ENCODE measurements around the gene PPA2. TPM values are rescaled to one million over a fixed set of nuclear protein-coding genes. Genes with fewer than 3 reads are reported as not detected.

PPA2 gene
- total and polyA plus RNA-seq, 2 donors (not counting 1 experiment from before 2014, with no cell fraction given): 26.9 to 51.5 TPM

GRCh38 chr4:105348719-105349118 lies 125.1 kb downstream of the PPA2 start:
- WGBS (ENCODE audit: insufficient coverage): 83% methylated on average over 1 of the region's 1 CpG
- Mint-ChIP-seq H3K9me3 (ENCODE audit: insufficient read depth) (no peaks in the 10 kb centered on the region), H3K27me3 (no peaks in the 10 kb centered on the region), H3K4me1 (peaks cover 8% of the 10 kb centered on the region), H3K27ac (no peak overlapping the region), H3K4me3 (no peak overlapping the region)
- Histone ChIP-seq H3K27me3 (replicated peaks in 1 of 4; ENCODE audit: control extremely low read depth in 1 of 4, control insufficient read depth in 3 of 4, insufficient read depth in 4 of 4, low read length in 3 of 4) (no peaks in the 10 kb centered on the region), H3K4me1 (ENCODE audit: control insufficient read depth in 2 of 2, insufficient read depth in 2 of 2, low read length in 2 of 2) (no peaks in the 10 kb centered on the region), H3K27ac (ENCODE audit: low read length in 2 of 2) (no peak overlapping the region), H3K4me2 (replicated peaks; ENCODE audit: low read depth, low read length, poor library complexity, severe bottlenecking) (no peak overlapping the region), H3K9me3 (ENCODE audit: control extremely low read depth in 1 of 3, control insufficient read depth in 2 of 3, insufficient read depth in 1 of 3, low read length in 2 of 3) (no peaks in the 10 kb centered on the region), H2AFZ (ENCODE audit: insufficient read depth, low read depth, low read length, poor library complexity, severe bottlenecking) (no peak overlapping the region), H4K20me1 (ENCODE audit: control insufficient read depth, insufficient read depth, low read length, poor library complexity, severe bottlenecking) (no peaks in the 10 kb centered on the region), H3K4me3 (ENCODE audit: control extremely low read depth in 1 of 5, extremely low read depth in 1 of 5, insufficient read depth in 1 of 5, low read depth in 2 of 5, low read length in 4 of 5) (no peak overlapping the region), H3K79me2 (ENCODE audit: control insufficient read depth, insufficient read depth, low read length) (no peaks in the 10 kb centered on the region), H3K9ac (ENCODE audit: low read length) (no peak overlapping the region), H3K36me3 (replicated peaks in 1 of 2; ENCODE audit: control extremely low read depth in 1 of 2, control insufficient read depth in 1 of 2, extremely low read depth in 1 of 2, insufficient read depth in 2 of 2, low read length in 1 of 2) (no peaks in the 10 kb centered on the region)
- DNase-seq (no peak), ATAC-seq (ENCODE audit: low read depth) (no peak)
- intact Hi-C loops (cut with micrococcal nuclease): no loop called here
- POLR2A ChIA-PET: no interaction called here
- TF ChIP-seq, protein P1, sequence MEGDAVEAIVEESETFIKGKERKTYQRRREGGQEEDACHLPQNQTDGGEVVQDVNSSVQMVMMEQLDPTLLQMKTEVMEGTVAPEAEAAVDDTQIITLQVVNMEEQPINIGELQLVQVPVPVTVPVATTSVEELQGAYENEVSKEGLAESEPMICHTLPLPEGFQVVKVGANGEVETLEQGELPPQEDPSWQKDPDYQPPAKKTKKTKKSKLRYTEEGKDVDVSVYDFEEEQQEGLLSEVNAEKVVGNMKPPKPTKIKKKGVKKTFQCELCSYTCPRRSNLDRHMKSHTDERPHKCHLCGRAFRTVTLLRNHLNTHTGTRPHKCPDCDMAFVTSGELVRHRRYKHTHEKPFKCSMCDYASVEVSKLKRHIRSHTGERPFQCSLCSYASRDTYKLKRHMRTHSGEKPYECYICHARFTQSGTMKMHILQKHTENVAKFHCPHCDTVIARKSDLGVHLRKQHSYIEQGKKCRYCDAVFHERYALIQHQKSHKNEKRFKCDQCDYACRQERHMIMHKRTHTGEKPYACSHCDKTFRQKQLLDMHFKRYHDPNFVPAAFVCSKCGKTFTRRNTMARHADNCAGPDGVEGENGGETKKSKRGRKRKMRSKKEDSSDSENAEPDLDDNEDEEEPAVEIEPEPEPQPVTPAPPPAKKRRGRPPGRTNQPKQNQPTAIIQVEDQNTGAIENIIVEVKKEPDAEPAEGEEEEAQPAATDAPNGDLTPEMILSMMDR (IDR thresholded peaks at IDR 0.05): no peak
- TF ChIP-seq EZH2 (IDR thresholded peaks at IDR 0.05; ENCODE audit: borderline replicate concordance, insufficient read depth, low read depth, low read length, poor library complexity, severe bottlenecking): no peak
- CTCF ChIA-PET: no interaction called here

DNA sequence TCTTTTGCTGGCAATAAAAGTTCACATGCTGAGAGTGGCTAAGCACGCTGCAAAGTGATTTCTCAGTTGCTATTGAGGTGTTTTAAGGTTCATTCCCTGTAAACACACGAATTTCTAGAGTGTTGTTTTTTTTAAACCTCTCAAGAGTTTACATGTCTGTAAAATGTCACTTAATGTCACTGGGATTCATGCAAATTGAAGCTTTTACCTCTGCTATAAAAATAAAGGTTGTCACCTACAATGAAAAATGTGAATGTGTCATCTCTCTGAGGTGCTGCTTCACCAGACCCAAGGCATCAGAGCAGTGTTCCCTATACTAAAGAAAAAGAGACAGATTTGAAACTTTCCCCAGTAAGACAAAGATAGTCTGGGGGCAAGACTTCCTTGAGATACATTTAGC lies 127.0 kb downstream of the PPA2 start:
- Mint-ChIP-seq H3K27ac (no peak overlapping the region), H3K4me1 (peaks cover 8% of the 10 kb centered on the region), H3K27me3 (no peaks in the 10 kb centered on the region), H3K9me3 (ENCODE audit: insufficient read depth) (no peaks in the 10 kb centered on the region), H3K4me3 (no peak overlapping the region)
- POLR2A ChIA-PET: no interaction called here
- Histone ChIP-seq H3K4me1 (ENCODE audit: control insufficient read depth in 2 of 2, insufficient read depth in 2 of 2, low read length in 2 of 2) (no peaks in the 10 kb centered on the region), H2AFZ (ENCODE audit: insufficient read depth, low read depth, low read length, poor library complexity, severe bottlenecking) (no peak overlapping the region), H3K27ac (ENCODE audit: low read length in 2 of 2) (no peak overlapping the region), H3K79me2 (ENCODE audit: control insufficient read depth, insufficient read depth, low read length) (no peaks in the 10 kb centered on the region), H3K9me3 (ENCODE audit: control extremely low read depth in 1 of 3, control insufficient read depth in 2 of 3, insufficient read depth in 1 of 3, low read length in 2 of 3) (no peaks in the 10 kb centered on the region), H3K27me3 (replicated peaks in 1 of 4; ENCODE audit: control extremely low read depth in 1 of 4, control insufficient read depth in 3 of 4, insufficient read depth in 4 of 4, low read length in 3 of 4) (no peaks in the 10 kb centered on the region), H3K4me2 (replicated peaks; ENCODE audit: low read depth, low read length, poor library complexity, severe bottlenecking) (no peak overlapping the region), H3K36me3 (replicated peaks in 1 of 2; ENCODE audit: control extremely low read depth in 1 of 2, control insufficient read depth in 1 of 2, extremely low read depth in 1 of 2, insufficient read depth in 2 of 2, low read length in 1 of 2) (no peaks in the 10 kb centered on the region), H3K4me3 (ENCODE audit: control extremely low read depth in 1 of 5, extremely low read depth in 1 of 5, insufficient read depth in 1 of 5, low read depth in 2 of 5, low read length in 4 of 5) (no peak overlapping the region), H3K9ac (ENCODE audit: low read length) (no peak overlapping the region), H4K20me1 (ENCODE audit: control insufficient read depth, insufficient read depth, low read length, poor library complexity, severe bottlenecking) (no peaks in the 10 kb centered on the region)
- no peak for ATAC-seq (ENCODE audit: low read depth)
- DNase-seq: no peak
- TF ChIP-seq, protein P1 (IDR thresholded peaks at IDR 0.05): no peak
- no peak for TF ChIP-seq EZH2 (IDR thresholded peaks at IDR 0.05; ENCODE audit: borderline replicate concordance, insufficient read depth, low read depth, low read length, poor library complexity, severe bottlenecking)
- intact Hi-C loops (cut with micrococcal nuclease): no loop called here
- CTCF ChIA-PET: no interaction called here
- 100% methylated on average over 1 of the region's 2 CpGs for whole genome bisulfite sequencing (ENCODE audit: insufficient coverage)

Measured in B cell (primary cell).